GM10248 (cell line): ENCODE measurements around the gene AKAP5.
"Not testable (repeated sequence)": the region's sequence is repeated elsewhere in the genome, so short reads cannot be mapped to it uniquely, and the experiment has no call there.

Experiments
- CTCF ChIA-PET: fragments of 300-600 bp; sonication (Branson Sonifier 250); formaldehyde crosslinking; extraction: SDS; loops from one replicate; lab custom pipeline; 2021; ENCODE audit warnings: antibody characterized with exemption; lab: Yijun Ruan, JAX
- POLR2A ChIA-PET: fragments of 350-650 bp; sonication (Branson Sonifier 250); formaldehyde crosslinking; extraction: SDS; loops from one replicate; lab custom pipeline; 2020; ENCODE audit warnings: antibody characterized with exemption; lab: Yijun Ruan, JAX
- DNase-seq: peaks from one replicate; pipeline ENCODE4 v3.0.0; 2012; ENCODE audit errors: extremely low spot score
- TF ChIP-seq, protein P1 (sequence below): IDR thresholded peaks from 2 replicates; pipeline ENCODE4 v1.5.1; 2012; ENCODE audit warnings: mild to moderate bottlenecking, low read depth; ENCODE audit errors: extremely low read depth, missing control alignments, control extremely low read depth

Gene AKAP5

GRCh38 chr14:64515053-64515452 is 49.8 kb downstream of the AKAP5 start:
- CTCF ChIA-PET, result interaction anchor here (0.8 to 2.1 kb wide), 5 partner anchors 11 to 85 kb away, joined by 3 to 8 read pairs (median 6); partner anchors contain the start of gene HSPA2
- DNase-seq, result no peak
- POLR2A ChIA-PET, result interaction anchor here (0.7 kb wide), 1 partner anchor 13 kb away, joined by 3 read pairs; no protein-coding TSS in a partner anchor
- TF ChIP-seq, protein P1, sequence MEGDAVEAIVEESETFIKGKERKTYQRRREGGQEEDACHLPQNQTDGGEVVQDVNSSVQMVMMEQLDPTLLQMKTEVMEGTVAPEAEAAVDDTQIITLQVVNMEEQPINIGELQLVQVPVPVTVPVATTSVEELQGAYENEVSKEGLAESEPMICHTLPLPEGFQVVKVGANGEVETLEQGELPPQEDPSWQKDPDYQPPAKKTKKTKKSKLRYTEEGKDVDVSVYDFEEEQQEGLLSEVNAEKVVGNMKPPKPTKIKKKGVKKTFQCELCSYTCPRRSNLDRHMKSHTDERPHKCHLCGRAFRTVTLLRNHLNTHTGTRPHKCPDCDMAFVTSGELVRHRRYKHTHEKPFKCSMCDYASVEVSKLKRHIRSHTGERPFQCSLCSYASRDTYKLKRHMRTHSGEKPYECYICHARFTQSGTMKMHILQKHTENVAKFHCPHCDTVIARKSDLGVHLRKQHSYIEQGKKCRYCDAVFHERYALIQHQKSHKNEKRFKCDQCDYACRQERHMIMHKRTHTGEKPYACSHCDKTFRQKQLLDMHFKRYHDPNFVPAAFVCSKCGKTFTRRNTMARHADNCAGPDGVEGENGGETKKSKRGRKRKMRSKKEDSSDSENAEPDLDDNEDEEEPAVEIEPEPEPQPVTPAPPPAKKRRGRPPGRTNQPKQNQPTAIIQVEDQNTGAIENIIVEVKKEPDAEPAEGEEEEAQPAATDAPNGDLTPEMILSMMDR, result no peak

DNA sequence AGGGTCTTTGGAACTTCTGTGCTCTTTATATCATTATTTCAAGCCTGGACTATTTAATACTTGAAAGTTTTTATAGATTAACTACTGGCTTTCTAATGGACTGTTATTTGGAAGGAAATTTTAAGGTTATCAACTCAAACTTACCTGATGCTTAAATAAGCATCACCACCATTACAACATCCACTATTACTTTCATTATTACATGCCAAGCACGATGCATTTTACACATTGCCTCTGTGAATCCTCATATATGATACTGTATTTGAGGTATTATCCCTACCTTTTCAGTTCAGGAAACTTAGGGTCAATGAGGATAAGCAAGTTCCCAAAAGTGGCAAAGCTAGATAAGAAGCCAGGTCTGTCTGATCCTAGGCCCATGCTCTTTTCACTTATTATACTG is 51.7 kb downstream of the AKAP5 start:
- DNase-seq, result no peak
- TF ChIP-seq, protein P1, result no peak
- ChIA-PET CTCF (interaction anchor here (0.8 kb wide), 1 partner anchor 17 kb away, joined by 3 read pairs; no protein-coding TSS in a partner anchor), POLR2A (interaction anchor here (1.4 kb wide), 1 partner anchor 23 kb away, joined by 3 read pairs; the partner anchor contains the start of gene HSPA2)

GRCh38 chr14:64517667-64518066 is 52.4 kb downstream of the AKAP5 start:
- POLR2A ChIA-PET, DNase-seq: not testable (repeated sequence)
- CTCF ChIA-PET, result interaction anchor here (0.8 kb wide), 1 partner anchor 16 kb away, joined by 3 read pairs; no protein-coding TSS in a partner anchor

GRCh38 chr14:64518229-64518628 is 52.9 kb downstream of the AKAP5 start:
- POLR2A ChIA-PET, result interaction anchor here (0.7 kb wide), 1 partner anchor 190 kb away, joined by 5 read pairs; no protein-coding TSS in a partner anchor
- TF ChIP-seq, protein P1, result no peak
- CTCF ChIA-PET, result no interaction called here
- no peak for DNase-seq

DNA sequence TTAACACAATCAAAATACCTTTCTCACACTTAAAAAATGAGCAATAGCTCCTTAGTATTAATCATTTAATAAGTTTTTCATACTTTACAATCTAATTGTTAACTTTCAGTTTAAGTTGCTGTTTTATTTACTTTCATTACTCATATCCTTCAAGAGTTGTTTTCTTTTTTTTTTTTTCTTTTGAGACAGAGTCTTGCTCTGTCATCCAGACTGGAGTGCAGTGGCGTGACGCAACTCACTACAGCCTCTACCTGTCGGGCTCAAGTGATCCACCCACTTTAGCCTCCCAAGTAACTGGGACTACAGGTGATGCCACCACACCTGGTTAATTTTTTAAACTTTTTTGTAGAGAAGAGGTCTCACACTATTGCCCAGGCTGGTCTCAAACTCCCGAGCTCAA is 55.4 kb downstream of the AKAP5 start:
- no peak for DNase-seq
- TF ChIP-seq, protein P1, result no peak
- POLR2A ChIA-PET, result no interaction called here
- CTCF ChIA-PET, result interaction anchor here (0.9 to 7.6 kb wide), 3 partner anchors 10 to 51 kb away, joined by 4 to 56 read pairs (median 6); no protein-coding TSS in a partner anchor

DNA sequence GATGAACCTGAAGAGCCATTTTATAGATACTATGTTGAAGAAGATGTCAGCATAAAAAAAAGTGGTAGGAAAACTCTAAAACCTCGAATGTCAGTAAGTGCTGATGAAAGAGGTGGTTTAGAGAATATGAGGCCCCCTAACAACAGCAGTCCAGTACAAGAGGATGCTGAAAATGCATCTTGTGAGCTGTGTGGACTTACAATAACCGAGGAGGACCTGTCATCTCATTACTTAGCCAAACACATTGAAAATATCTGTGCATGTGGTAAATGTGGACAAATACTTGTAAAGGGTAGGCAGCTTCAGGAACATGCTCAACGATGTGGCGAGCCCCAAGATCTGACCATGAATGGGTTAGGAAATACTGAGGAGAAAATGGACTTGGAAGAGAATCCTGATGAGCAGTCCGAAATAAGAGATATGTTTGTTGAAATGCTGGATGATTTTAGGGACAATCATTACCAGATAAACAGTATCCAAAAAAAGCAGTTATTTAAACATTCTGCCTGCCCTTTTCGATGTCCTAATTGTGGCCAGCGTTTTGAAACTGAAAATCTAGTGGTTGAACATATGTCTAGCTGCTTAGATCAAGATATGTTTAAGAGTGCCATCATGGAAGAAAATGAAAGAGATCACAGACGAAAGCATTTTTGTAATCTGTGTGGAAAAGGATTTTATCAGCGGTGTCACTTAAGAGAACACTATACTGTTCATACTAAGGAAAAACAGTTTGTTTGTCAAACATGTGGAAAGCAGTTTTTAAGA is 57.5 kb downstream of the AKAP5 start:
- TF ChIP-seq, protein P1, result no peak
- CTCF ChIA-PET, result interaction anchor here (1.0 to 7.6 kb wide), 3 partner anchors 11 to 17 kb away, joined by 3 to 56 read pairs (median 5); partner anchors contain the start of gene HSPA2
- POLR2A ChIA-PET, result interaction anchor here (0.7 kb wide), 1 partner anchor 18 kb away, joined by 3 read pairs; the partner anchor contains the start of gene HSPA2
- DNase-seq, result no peak
